GM12892 (cell line): ENCODE results near the gene OLFM1.

Experiments
- POLR2A ChIP-seq: IDR thresholded peaks from 2 replicates; pipeline ENCODE4 v1.6.1; 2011; ENCODE audit warnings: low read depth, low read length, control low read depth
- POLR2AphosphoS5 ChIP-seq: IDR thresholded peaks from 2 replicates; pipeline ENCODE4 v1.6.1; 2011; ENCODE audit warnings: low read depth, low read length, control low read depth
- TAF1 ChIP-seq: IDR thresholded peaks from 2 replicates; pipeline ENCODE4 v1.6.1; 2011; ENCODE audit warnings: low read depth, mild to moderate bottlenecking, control low read depth, low read length, borderline replicate concordance

- TF ChIP-seq POLR2A (no peak), POLR2AphosphoS5 (no peak), TAF1 (no peak)
These were observed 14.3 kb upstream of the OLFM1 start for GRCh38 chr9:135073081-135073740.
